NCI-H82 (cell line): ENCODE results near the gene CABP7.
A peak's percentile ranks its signal among the peaks of the same experiment; 100 is the strongest.

Source experiments
- DNase-seq: peaks from one replicate; lab custom pipeline; 2025; lab: John Stamatoyannopoulos, UW

Gene CABP7

GRCh38 chr22:29702000-29702930 is 17.5 kb upstream of the CABP7 start:
- DNase-seq, result peak; percentile 92

DNA sequence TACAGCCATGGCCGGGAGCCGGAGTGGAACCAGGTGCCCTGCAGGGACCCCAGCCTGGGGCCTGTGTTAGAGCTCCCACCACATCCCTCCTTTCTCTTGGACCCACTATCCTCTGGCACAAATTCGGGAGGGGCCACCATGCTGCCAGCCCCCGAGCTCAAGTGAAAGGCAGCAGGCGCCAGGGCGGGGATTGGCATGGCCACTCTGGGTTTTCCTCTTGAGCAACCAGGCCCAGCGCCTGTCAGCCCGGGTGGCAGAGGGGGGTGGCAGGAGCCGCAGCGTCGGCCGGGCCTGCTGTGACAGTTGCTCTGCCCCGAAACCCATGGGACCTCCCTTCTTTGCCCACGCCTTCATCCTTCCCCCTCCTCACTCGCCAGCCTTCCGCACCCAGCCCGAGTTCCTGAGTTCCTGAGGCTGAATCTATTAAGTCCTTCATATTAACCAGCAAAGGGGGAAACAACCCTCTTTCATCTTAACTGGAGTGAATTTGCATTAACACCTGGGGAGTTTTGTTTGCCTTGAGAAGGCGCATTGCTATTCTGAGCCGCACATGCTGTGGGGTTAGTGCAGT is 16.8 kb upstream of the CABP7 start:
- DNase-seq, result no peak

DNA sequence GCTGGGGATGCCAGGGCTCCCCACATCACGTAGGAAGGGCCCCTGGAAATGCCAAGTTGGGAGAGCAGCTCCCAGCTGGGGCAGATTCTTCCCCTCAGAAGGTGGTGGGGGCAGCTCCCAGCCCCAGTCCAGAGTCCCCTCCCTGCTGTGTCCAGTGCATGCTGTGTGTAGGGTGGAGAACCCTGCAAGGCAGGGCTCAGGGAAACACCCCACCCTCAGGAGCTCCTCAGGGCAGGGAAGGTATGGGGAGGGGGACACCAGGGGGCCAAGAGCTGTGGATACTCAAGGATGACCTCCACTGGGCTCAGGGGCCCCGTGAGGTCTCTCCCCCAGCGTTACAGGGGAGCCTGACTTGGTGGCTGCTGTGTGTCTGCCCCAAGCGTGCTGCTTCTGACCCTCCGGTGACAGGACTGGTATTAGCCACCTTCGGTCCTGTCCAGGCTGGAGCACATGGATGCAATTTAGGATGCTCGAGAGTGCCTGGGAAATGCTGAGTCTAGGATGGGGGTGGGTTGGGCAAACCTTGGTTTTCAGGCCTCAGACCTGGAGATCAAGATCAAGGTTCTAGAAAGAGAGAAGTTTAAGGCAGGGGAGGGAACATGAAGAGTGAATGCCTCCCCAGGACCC is 16.1 kb upstream of the CABP7 start:
- no peak for DNase-seq

DNA sequence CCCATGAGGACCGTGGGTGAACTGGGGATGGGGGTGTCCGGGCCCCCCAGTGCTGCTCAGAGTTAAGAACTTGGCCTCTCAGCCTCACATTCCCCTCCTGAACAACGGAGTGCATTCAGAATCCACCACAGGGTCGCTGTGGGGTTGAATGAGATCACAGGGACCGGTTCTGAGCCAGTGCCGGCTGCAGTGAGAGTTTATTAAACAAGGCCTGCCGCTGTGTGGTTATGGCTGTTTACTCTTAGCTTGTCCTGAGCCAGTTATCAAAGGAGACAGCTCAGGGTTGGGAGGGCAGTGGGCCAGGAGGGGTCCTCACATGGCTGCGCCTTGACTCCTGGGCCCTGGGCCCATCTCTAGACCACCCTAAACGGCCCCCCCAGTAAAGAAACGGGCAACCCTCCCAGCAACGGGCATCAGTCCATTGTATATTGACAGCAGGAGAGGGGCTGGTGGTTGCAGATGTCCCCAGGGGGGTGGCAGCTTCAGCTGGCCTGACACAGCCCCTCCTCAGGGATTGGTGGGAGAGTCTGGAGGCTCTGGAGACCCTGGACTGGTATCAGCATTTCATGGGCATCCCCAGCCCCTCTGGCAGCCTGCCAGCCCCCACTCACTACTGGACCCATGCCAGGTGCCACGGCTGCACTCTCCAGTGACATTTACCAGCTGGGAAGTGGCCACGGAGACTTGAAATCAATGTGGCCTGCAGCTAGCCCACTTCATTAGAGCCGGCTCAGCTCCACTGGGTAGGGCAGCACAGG is 15.1 kb upstream of the CABP7 start:
- DNase-seq, result peak; percentile 37

- DNase-seq, result no peak
Observed at GRCh38 chr22:29705651-29706050, 14.2 kb upstream of the CABP7 start.

- peak; percentile 80 for DNase-seq
Observed at GRCh38 chr22:29706486-29706885, 13.3 kb upstream of the CABP7 start.

- DNase-seq, result peak; percentile 68
Observed at GRCh38 chr22:29707010-29707409, 12.8 kb upstream of the CABP7 start.

DNA sequence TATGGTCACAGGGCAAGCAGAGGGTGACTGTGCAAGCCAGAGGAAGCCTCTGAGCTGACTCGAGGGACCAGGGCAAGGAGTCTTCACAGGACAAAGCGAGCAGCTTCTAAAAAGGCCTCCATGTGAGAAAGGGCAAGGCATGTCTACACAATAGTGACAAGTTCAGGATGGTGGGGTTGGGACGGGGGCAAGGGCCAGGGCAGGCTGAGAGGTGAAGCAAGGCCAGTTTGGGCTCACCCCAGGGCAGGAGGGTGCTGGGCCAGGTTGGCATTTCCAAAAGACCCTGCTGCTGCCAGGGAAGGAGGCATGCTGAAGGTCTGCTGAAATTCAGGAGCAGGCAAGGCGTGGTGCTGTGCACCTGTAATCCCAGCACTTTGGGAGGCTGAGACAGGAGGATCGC is 12.3 kb upstream of the CABP7 start:
- no peak for DNase-seq

DNA sequence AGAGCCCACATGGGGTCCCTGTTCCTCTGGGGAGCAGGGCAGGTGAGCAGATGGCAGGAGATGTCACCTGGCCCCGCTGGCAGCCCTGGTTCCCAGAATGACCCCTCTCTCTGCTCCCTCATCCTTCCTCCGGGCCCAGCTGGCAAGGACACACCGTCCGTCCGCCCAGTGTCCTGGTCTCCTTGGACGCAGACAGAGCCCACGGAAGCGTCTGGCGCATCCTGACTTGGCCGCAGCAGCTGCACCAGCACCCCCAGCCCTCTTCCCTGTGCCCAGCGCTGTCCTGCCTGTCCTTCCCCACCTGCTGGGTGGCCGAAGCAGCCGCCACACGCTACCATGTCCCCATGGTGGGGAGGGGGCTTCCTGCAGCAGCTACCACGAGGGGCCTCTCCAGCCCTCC is 9.6 kb upstream of the CABP7 start:
- no peak for DNase-seq

DNA sequence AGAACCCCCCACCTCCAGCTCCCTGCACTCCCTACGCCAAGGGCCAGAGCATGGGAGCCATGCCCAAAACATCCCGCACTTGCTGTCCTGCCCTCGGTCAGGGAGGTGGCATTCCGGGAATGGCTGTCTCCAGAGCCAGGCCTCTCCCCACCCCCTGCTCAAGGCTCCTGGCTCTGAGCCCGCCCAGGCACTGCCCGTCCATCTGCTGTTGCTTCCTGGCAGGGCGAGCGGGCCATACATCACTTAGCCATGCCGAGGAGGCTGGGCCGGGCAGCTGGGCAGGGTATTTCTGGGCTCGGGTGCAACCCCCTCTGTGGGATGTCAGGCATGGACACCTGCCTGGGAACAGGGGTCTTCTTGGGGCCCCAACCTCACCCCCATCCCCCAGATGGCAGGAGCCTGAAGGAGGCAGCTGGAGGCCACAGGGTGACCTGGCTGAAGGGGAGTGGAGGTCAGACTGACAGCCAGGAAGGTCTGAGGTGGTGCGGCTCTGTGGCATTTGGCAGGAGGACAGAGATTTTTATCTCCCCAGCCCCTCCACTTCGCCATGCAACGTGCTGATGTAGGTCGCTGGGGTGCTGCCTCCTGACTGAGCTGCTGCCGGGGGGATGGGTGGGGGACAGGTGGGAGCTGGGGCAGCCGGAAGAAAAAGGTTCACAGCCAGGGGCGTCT is 8.7 kb upstream of the CABP7 start:
- DNase-seq, result peak; percentile 60

DNA sequence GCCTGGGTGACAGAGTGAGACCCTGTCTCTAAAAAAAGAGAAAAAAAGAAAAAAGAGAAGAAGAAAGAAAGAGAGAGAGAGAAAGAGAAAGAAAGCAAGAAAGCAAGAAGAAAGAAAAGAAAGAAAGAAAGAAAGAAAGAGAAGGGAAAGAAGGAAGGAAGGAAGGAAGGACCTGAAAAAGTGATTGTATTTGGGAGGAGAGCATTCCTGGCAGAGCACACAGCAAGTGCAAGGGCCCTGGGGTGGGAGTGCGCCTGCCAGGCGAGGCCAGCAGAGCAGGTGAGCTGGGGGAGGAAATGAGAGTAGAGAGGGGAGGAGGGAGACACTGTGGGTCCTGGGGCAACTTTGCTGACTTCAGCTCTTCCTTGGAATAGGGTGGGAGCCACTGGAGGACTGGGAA is 7.7 kb upstream of the CABP7 start:
- no peak for DNase-seq

GRCh38 chr22:29713156-29713727 is 6.6 kb upstream of the CABP7 start:
- DNase-seq, result peak; percentile 91

GRCh38 chr22:29715240-29715639 is 4.6 kb upstream of the CABP7 start:
- DNase-seq, result peak; percentile 96

DNA sequence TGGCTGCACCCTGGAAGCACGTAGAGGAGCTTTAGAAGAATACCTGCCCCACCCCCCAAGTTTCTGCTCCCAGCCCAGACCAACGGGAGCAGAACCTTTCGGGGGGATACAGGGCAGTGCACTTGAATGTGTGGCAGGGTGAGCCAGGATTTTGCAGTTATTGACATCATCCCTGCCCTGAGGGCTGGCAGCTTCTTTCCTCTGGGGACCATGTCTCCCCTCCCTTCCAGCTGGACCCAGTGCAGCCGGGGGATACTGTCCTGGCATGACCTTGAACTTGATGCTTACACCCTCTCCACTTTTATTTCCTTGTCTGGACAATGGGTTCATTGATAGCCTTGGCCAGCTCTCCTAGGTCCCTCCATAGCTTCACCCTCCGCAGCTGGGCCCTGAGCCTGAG is 4.1 kb upstream of the CABP7 start:
- DNase-seq, result peak; percentile 39

DNA sequence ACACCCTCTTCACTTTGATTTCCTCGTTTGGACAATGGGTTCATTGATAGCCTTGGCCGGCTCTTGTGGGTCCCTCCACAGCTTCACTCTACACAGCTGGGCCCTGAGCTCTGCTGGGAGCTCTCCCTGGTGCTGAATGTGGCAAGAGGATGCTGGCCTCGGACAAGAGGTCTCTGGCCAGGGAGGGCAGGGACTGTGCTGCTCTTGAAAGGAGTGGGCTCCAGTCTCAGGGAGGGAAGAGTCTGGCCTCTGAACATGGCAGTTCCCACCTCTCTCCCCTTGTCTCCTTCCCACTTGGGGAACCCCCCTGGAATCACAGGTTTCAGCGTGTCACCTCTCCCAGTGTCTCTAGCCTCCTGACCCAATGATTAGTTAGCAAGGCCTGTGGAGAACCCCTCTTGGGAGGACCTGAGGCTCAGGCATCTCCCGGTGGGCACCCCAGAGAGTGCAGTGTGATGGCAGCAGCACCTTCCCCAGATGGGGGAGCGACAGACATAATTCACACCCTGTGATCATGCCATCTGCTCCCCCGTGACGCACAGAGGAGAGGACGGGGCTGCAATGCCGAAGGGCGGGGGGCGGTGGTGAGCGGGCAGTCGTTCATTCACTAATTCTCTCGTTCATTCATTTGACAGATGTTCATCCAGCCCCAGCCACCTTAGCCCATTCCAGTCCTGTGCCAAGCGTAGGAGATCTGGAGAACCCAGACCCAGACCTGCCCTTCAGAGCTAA is 2.8 kb upstream of the CABP7 start:
- peak; percentile 56 for DNase-seq

GRCh38 chr22:29717789-29718188 is 2.0 kb upstream of the CABP7 start:
- DNase-seq, result no peak

DNA sequence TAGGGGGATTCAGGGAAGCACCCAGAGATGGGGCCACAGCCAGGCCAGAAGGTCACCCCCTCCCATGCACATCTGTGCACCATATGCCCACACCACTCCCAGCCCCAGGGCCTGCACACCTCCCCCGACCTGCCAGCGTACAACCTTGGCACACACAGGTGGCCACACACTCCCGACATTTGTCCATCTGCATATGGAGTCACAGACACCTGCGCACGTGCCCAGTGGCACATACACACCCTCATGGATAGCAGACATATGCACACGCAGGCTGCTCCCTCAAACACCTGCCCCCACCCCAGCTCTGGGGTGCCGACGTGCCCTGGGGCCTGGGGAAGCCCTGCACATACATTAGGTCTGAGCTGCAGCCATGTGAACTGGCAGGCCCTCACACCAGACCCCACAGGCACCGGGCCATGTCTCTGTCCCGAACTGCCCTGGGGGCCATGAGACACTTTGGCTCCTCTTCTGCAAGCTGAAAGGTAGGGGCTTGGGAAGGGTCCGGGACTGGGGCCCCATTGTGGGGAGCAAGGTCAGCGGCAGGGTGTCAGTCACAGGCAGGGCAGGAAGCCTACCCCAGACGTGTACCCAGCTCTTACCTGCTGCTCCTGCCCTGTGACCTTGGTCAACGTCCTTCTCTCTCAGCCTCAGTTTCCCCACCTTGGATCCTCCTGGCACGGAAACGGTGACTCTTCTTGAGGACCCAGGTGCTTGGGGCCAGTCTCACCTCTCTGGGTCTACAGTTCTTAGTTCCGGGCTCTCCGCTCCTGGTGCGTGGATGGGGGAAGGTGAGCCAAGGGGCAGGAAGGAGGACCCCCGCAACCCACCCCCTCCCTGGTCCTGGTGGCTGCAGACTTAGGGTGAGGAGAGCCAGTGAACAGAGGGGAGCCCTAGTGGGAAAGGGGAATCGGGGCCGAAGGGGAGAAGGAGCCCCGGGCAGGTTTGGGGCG is 579 bp upstream of the CABP7 start:
- no peak for DNase-seq

GRCh38 chr22:29720811-29721323 is 1.1 kb downstream of the CABP7 start:
- DNase-seq, result peak; percentile 10

DNA sequence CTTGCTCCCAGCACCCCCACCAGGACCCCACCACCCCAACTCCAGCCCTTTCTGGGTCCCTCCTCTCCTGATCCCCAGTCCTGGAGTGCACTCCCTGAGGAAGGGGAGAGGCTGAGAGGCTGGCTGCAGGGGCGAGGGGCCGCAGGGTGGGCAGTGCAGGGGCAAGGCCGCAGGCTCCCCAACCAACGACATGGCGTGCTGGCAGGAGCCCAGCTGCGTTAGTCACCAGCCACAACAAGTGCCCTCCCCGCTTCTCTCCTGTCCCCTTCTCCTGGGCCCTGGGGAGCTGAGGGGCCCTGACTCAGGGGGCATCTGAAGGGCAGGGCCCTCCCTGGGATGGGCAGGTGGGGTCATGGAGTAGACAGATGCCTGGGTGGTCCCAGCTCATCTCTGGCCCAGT is 2.3 kb downstream of the CABP7 start:
- no peak for DNase-seq
